ENCODE results near the gene MCF2L2. TPM values are rescaled to one million over a fixed set of nuclear protein-coding genes. Genes with fewer than 3 reads are reported as not detected.

Gene MCF2L2
- total and polyA plus RNA-seq, 2 experiments from 2014 or later: 6.7 to 14.6 TPM

- no peak overlapping the region for H3K27ac Mint-ChIP-seq
- Histone ChIP-seq H3K27ac (ENCODE audit: low read depth) (no peak overlapping the region), H3F3A (replicated peaks; ENCODE audit: low read depth) (no peaks in the 10 kb centered on the region), H3K4me3 (no peak overlapping the region), H3K27me3 (ENCODE audit: insufficient read depth) (no peaks in the 10 kb centered on the region), H3K4me2 (no peak overlapping the region), H3K79me2 (replicated peaks; ENCODE audit: insufficient read depth) (peaks cover 23% of the 10 kb centered on the region), H3K4me1 (ENCODE audit: insufficient read depth) (0 out of 2 replicates have a peak, but pooled peaks cover 3% of the 10 kb centered on the region), H4K20me1 (replicated peaks; ENCODE audit: insufficient read depth) (no peaks in the 10 kb centered on the region; the same call in 1 of the 2 replicates), H3K36me3 (ENCODE audit: insufficient read depth) (no peaks in the 10 kb centered on the region), H2AFZ (no peak overlapping the region), H3K9me2 (ENCODE audit: insufficient read depth) (no peaks in the 10 kb centered on the region)
- H3K4me1 Mint-ChIP-seq: peaks cover 3% of the 10 kb centered on the region; the same call in 1 of the 3 replicates
- peaks cover 2% of the 10 kb centered on the region; the same call in 1 of the 3 replicates for H3K36me3 Mint-ChIP-seq (ENCODE audit: low read depth)
- no peak for TF ChIP-seq CREB1 (CRISPR knock-in tag; IDR thresholded peaks at IDR 0.05; ENCODE audit: low read depth)
- no peak for TF ChIP-seq STAT1 (IDR thresholded peaks at IDR 0.05; ENCODE audit: unreplicated experiment)
- TF ChIP-seq EZH2 (IDR thresholded peaks at IDR 0.05; ENCODE audit: low read depth, unreplicated experiment): no peak
- TF ChIP-seq, protein P1, sequence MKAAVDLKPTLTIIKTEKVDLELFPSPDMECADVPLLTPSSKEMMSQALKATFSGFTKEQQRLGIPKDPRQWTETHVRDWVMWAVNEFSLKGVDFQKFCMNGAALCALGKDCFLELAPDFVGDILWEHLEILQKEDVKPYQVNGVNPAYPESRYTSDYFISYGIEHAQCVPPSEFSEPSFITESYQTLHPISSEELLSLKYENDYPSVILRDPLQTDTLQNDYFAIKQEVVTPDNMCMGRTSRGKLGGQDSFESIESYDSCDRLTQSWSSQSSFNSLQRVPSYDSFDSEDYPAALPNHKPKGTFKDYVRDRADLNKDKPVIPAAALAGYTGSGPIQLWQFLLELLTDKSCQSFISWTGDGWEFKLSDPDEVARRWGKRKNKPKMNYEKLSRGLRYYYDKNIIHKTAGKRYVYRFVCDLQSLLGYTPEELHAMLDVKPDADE (IDR thresholded peaks at IDR 0.05): no peak
- TF ChIP-seq ZNF331 (CRISPR knock-in tag; IDR thresholded peaks at IDR 0.05; ENCODE audit: low read depth): no peak
- TF ChIP-seq POLR2AphosphoS5 (IDR thresholded peaks at IDR 0.05; ENCODE audit: low read depth): no peak
- no peak for TF ChIP-seq NANOG (IDR thresholded peaks at IDR 0.05; ENCODE audit: borderline replicate concordance)
- no peak for DNase-seq (ENCODE audit: low spot score)
- peaks cover 2% of the 10 kb centered on the region for H3K27me3 Mint-ChIP-seq (ENCODE audit: insufficient read depth, low read depth, poor library complexity)
- H3K4me3 Mint-ChIP-seq: no peak overlapping the region
- ATAC-seq: no peak
- peaks cover 5% of the 10 kb centered on the region; the same call in 2 of the 3 replicates for H3K9me3 Mint-ChIP-seq
Observed at GRCh38 chr3:183349421-183350157, 78.8 kb downstream of the MCF2L2 start.

DNA sequence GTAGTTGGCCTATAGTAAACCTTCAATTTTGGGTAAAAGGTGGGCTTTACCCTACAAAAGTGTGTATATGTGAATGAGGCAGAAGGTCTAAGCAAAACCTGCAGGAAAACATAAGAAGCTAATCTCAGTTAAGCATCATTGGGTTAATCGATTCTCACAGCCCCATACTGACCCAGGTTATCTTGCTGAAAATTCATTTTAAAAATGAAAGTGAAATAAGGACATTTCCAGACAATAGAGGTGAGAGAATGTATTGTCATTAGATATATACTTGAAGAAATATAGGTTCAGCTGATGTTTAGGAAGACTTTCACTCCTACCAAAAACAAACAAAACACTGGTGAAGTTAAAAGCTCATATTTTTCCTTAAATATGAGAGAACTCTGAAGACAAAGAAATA, 85.6 kb downstream of the MCF2L2 start:
- H3K27me3 ChIP-seq (ENCODE audit: insufficient read depth): no peaks in the 10 kb centered on the region
- H3K4me2 ChIP-seq: no peak overlapping the region
- H3K4me3 ChIP-seq: no peak overlapping the region
- H3K4me1 Mint-ChIP-seq: no peaks in the 10 kb centered on the region
- H3K36me3 ChIP-seq (ENCODE audit: insufficient read depth): no peaks in the 10 kb centered on the region
- no peak overlapping the region for H3K27ac Mint-ChIP-seq
- peaks cover 5% of the 10 kb centered on the region; the same call in 1 of the 3 replicates for H3K36me3 Mint-ChIP-seq (ENCODE audit: low read depth)
- H3K9me2 ChIP-seq (ENCODE audit: insufficient read depth): no peaks in the 10 kb centered on the region
- no peaks in the 10 kb centered on the region for H3F3A ChIP-seq (replicated peaks; ENCODE audit: low read depth)
- no peak overlapping the region for H3K4me3 Mint-ChIP-seq
- DNase-seq (ENCODE audit: low spot score) (no peak), ATAC-seq (no peak)
- H3K4me1 ChIP-seq (ENCODE audit: insufficient read depth): no peaks in the 10 kb centered on the region
- H3K9me3 Mint-ChIP-seq: peaks cover 5% of the 10 kb centered on the region; the same call in 2 of the 3 replicates
- H4K20me1 ChIP-seq (replicated peaks; ENCODE audit: insufficient read depth): no peaks in the 10 kb centered on the region
- H3K79me2 ChIP-seq (replicated peaks; ENCODE audit: insufficient read depth): peaks cover 23% of the 10 kb centered on the region
- no peaks in the 10 kb centered on the region for H3K27me3 Mint-ChIP-seq (ENCODE audit: insufficient read depth, low read depth, poor library complexity)
- no peak overlapping the region for H2AFZ ChIP-seq
- no peak overlapping the region for H3K27ac ChIP-seq (ENCODE audit: low read depth)
- TF ChIP-seq ZNF462 (CRISPR knock-in tag; IDR thresholded peaks at IDR 0.05): no peak
- no peak for TF ChIP-seq POLR2AphosphoS5 (IDR thresholded peaks at IDR 0.05; ENCODE audit: low read depth)
- TF ChIP-seq, protein P2, sequence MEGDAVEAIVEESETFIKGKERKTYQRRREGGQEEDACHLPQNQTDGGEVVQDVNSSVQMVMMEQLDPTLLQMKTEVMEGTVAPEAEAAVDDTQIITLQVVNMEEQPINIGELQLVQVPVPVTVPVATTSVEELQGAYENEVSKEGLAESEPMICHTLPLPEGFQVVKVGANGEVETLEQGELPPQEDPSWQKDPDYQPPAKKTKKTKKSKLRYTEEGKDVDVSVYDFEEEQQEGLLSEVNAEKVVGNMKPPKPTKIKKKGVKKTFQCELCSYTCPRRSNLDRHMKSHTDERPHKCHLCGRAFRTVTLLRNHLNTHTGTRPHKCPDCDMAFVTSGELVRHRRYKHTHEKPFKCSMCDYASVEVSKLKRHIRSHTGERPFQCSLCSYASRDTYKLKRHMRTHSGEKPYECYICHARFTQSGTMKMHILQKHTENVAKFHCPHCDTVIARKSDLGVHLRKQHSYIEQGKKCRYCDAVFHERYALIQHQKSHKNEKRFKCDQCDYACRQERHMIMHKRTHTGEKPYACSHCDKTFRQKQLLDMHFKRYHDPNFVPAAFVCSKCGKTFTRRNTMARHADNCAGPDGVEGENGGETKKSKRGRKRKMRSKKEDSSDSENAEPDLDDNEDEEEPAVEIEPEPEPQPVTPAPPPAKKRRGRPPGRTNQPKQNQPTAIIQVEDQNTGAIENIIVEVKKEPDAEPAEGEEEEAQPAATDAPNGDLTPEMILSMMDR (conservative IDR thresholded peaks at IDR 0.05; ENCODE audit: low read depth in 2 of 2): no peak
- no peak for TF ChIP-seq EZH2 (IDR thresholded peaks at IDR 0.05; ENCODE audit: low read depth, unreplicated experiment)
- TF ChIP-seq, protein P1 (IDR thresholded peaks at IDR 0.05): no peak
- no peak for TF ChIP-seq NANOG (IDR thresholded peaks at IDR 0.05; ENCODE audit: borderline replicate concordance)

All from GM23338 (cell line).